Urothelium cell line (cell line): ENCODE data around the gene CREG2.

Experiments
- DNase-seq: peaks from one replicate; pipeline ENCODE4 v3.0.0; 2011; ENCODE audit warnings: low spot score, mixed read lengths
- FAIRE-seq: peaks from 2 replicates; lab custom pipeline; 2011; peaks lifted over from hg19 to GRCh38; lab: Jason Lieb, UNC

CREG2 gene, protein sequence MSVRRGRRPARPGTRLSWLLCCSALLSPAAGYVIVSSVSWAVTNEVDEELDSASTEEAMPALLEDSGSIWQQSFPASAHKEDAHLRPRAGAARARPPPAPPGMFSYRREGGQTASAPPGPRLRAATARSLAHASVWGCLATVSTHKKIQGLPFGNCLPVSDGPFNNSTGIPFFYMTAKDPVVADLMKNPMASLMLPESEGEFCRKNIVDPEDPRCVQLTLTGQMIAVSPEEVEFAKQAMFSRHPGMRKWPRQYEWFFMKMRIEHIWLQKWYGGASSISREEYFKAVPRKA

DNA sequence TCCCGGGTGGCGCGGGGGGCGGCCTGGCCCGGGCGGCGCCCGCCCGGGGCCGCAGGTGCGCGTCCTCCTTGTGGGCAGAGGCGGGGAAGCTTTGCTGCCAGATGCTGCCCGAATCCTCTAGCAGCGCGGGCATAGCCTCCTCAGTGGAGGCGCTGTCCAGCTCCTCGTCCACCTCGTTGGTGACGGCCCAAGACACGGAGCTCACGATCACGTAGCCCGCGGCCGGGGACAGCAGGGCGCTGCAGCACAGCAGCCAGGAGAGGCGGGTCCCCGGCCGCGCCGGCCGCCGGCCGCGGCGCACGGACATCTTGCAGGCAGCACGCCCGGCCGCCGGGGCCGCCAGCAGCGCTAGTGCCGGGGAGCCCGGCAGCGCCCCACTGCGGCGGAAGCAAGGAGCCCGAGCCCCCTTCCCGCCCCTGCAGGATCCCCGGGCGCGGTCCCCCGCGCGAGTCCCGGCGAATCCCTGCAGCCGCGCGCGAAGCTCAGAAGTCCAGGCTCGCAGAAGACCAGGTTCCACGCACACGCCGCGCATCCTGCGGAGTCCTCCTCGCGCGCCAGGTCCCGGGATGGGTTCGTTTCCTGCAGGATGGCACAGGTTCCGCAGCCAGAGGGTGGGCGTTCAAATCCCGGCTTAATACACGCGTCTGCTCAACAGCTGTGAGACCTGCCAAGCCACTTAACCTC lies at the start of gene CREG2:
TSS of gene CREG2 (minus strand) at position 353 of the 684 bp plus-strand sequence. CDS start at position 307, 46 bp downstream.
- DNase-seq: peak; percentile 90
- no peak for FAIRE-seq

DNA sequence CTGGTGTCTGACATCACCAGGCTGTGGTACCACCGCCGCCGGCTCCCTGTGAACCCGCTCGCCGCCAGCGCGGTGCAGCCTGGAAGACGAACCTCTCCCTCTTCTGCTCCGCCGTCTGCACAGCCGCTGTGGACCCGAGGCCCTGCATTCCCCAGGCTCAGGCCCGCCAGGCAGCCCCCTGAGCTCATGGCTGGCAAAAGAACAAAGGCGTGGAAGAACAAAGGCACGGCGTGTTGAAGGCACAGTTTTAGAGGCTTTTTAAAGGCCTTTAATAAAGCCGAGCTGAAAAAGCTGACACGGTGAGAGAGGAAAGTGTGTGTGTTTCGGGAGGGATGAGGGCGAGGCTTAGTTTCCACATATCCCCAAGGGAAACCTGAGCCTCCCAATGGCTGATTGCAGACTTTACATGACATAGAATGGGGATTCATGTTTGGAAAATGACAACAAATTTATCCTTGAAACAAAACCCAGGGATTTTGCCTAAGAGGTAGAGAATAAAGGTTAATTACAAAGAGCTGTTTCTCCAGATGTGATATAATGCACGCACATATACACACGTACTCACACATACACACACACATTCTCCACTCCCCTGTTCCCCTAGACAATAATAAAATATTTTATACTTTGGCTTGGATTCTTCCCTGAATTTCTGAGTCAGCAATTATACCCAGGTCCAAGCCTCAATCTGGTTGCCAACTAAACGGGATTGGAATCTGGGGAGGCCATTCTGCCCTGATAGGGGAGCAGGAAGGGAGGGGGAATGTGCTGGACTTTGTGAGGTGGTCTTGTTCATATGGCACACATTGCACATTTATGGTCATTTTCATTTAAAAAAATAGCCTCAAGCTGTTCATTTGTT lies 47.9 kb upstream of the CREG2 start:
- FAIRE-seq (no peak), DNase-seq (no peak)

DNA sequence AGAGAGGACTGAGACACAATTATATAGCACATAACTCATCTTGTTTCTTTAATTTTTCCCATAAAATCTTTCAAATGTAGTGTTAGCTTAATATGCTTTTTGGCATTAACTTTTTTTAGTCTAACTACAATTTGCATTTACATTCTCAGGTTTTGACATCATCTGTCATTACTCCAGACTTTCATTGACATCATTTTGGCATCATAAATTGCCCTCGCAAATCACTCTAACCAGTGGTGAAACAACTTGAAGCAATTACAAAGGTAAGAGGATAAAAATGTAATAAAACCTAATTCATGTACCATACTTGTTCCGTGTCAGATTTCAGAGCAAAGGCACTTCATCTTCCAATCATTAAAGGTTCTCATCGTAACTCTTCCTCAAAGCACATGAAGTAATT lies 46.2 kb upstream of the CREG2 start:
- no peak for FAIRE-seq
- no peak for DNase-seq

DNA sequence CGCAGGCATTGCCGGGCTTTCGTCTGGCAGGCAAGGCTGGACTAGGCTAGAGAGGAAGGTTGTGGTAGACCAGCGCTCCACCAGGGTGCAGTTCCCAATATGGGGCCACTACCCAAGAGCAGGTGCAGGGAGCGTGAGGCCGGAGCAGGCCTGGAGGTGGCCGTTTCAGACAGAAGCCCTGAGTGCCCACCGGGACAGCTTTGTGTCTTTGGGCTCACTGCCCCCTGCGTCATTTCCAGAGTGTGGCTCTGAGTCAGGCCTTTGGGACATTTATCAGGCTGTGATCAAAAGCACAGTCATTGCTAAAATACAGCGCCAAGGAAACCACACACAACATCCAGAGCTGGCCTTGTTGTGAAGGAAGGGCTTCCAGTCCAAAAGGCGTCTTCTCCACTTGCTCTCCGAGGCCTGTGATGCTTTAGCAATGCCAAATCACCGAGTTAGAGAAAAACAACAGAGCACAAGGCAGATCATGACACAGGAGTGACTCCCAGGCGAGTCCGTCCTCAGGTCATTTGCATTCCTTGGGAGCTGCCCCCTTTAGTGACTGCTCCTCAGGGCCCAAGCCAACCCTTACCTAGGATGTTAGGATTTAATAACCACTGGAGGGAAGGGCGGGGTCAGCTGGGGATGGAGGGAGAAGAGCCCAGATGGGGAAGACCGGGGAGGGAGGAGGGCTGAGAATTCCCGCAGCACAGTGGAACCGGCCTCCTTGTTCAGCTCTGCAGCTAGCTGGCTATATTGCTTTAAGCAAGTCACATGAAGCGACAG lies 45.3 kb upstream of the CREG2 start:
- FAIRE-seq (no peak), DNase-seq (no peak)

DNA sequence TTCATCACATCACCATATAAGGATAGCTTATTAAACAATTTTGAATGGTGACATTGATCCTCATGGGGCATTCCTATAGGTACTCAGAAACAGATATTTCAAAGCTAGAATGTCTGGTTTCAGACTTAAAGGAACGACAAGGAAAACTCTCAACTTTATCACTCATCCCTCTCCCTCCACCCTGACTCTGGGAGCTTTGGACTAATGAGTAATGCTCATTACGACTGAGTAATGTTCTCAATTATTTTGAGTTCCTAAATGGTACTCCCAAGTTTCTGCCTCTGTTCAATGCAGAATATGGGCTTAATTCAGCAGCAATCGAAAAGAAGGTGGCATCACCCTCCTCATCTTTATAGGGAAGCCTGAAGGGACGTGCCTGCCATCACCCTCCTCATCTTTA lies 44.2 kb upstream of the CREG2 start:
- DNase-seq: no peak
- FAIRE-seq: no peak

DNA sequence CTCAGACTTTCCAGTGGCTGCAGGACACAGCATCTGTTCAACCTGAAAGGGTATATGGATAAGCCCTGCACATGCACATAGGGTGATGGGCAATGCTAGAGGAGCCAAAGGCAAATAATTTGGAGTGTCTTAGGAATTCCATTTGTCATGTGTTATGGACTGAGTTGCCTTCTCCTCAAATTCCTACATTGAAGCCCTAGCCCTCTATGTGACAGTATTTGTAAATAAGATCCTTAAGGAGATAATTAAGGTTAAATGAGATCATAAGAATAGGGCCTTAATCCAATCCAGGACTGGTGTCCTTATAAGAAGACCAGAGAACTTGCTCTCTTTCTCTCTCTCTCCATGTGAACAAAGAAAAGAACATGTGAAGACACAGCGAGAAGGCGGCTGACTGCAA lies 42.9 kb upstream of the CREG2 start:
- no peak for FAIRE-seq
- no peak for DNase-seq

DNA sequence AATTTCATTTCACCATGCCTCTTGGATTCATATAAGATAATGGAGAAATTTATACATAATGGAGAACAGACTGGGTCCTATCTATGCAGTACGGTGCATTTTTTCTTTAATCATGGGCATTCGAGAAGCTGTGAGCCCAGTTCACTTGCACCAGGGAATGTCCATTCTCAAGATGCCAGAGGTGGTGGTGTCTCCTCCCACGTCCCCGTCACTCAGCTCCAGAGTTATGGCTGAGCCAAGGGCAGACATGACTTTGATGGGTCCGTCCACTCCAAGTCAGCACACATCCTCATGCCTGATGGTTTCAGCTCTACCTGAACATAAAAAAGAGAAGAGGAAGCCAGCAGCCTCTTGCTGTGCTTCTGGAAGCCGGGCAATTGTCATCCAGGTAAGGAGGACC lies 42.1 kb upstream of the CREG2 start:
- FAIRE-seq (no peak), DNase-seq (no peak)

DNA sequence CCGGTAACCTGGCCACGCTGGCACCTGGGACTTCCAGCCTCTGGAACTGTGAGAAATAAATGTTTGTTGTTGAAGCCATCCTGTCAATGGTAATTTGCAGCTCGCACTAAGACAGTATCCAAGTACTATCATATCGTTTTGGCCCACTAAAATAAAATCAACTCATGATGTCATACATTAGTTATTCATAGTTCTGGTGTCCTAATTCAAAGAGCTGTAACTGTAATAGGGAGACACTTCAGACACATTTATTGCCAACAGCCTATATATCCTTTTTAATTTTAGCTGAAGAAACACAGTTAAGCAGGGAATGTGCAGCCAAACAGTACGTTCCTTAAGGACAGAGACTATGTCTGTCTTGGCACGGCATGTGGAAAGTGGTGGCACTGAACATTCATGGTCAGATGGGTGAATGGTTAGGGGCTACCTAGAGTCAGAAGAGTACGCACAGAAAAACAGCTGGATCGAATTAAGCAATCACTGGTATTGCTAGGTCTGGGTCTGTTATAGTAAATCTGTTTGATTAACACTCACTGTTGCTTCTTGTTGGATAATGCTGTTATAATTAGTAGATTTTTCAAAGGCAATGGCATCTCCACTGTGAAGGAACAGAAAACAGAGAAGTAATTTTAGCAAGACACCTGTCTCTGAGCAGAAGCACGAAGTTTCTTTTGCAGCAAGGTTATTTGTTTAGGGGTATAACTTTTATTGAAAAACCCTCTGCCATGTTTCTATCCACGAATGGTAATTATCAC lies 41.3 kb upstream of the CREG2 start:
- FAIRE-seq: no peak
- no peak for DNase-seq

DNA sequence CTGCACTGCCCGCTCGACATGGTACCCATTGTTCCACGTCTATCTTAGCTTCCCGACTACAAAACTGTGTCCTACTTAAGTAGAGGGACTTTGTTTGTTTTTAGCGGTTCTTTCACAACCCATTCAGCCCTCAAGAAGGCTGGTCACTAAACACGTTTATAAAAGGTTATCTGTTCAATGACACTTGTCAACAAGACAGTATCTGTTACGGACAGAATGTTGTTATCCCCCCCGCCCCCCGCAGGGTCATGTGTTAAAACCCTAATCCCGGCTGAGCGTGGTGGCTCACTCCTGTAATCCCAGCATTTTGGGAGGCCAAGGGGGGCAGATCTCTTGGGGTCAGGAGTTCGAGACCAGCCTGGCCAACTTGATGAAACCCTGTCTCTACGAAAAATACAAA lies 40.4 kb upstream of the CREG2 start:
- no peak for DNase-seq
- no peak for FAIRE-seq

DNA sequence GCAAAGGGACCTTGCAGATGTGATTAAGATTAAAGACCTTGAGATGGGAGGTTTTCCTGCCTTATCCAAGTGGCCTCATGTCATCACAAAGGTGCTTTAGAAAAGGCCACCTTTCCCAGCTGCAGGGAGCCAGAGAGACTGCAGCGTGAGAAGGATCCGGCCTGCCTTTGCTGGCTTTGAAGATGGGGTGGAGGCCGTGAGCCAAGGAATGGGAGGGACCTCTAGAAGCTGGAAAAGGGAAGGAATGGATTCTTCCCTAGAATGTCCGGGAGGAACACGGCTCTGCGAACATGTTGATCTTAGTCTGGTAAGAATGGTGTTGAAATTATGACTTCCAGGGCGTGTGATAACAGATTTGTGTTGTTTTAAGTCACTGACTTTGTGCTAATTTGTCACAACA lies 39.9 kb upstream of the CREG2 start:
- no peak for FAIRE-seq
- no peak for DNase-seq

DNA sequence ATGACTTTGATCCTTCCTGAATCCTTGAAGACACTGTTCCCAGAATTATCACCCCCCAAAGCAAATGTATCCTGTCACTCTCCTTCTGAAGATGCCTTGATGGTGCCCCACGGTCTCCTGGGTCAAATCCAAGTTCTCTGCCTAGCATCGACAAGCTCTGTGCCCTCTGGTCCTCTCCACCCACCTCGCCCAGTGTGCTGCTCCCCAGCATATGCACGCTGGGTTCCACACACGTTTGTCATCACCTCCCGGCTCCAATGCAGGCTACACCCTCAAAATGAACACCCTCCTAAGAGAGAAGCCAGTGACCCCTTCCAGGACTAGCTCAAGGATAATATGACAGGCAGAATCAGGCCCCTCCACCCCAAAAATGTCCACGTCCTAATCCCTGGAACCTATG lies 39.5 kb upstream of the CREG2 start:
- no peak for DNase-seq

DNA sequence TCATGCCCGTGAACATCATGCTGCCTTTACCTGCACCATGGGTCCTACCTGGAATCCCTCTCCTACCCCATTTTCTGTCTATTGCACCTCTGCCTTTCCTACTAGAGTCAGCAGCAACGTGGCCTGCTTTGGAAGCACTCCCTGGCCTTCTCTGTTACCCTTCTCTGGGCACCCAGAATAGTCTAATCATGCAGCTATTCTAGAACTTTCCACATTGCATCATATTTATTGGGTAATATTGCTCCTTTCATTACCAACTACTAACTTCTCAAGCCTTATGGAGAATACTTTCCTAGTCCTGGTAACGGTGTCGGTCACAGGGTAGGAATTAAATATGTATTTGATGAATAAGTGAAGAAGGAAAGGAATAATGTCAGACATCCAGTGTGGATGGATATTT lies 33.3 kb upstream of the CREG2 start:
- no peak for DNase-seq
- FAIRE-seq: peak; percentile 9

More for the DNA sequence above, 39.5 kb upstream of the CREG2 start:
- no peak for FAIRE-seq

DNA sequence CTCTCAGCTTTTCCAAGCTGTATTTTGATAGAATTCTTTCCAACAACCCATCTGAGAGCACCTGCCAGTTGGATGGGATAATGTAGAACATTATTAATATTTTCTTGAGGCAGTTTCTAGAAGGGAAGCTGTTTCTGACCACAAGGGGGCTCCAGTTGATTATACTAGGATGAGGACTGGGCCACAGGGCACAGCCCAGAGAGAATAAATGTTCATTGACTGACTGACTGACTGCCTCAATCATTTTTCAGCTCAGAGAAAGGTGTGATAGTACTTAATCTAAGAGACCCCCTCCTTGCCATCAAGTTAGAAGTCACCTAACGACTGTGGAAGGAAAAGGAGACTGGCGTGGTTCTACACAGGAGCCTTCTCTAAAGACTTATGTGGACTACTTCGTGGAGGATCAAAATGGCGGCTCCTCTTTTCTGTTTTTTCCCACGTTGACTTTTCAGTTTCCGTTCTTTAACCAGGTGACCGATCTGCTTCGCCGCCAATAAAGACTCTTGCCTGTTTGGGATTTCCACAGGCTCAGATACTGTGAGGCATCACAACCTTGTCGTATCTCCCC lies 31.9 kb upstream of the CREG2 start:
- peak; percentile 71 for DNase-seq
- FAIRE-seq: no peak

DNA sequence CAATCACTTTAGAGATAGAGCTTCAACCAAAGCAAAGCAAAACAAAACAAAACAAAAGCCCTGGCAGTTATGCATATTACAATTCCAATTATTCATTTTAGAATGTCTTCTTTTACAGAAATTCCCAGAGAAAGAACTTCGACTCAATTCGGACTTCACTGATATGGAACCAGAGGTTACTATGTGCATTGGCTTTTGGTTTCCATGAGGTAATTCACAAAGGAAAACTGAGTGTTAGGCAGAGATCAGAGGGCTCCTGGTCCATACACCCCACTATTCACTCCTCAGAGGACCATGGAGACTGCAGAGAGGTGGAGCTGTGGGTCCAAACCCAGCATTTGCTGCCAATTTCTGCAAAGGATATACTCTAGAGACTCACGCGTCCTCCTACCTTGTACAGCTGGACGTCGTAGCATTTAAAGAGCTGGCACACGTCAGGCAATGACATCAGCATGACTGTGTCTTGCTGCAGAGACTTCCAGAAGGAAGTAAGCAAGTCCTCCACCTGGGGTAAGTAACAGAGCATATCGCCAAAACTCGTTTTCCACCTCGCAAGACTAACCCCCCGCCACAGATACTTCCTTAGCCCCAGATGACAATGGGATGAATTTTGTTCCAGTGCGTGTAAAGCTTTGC lies 31.3 kb upstream of the CREG2 start:
- DNase-seq (no peak), FAIRE-seq (no peak)

DNA sequence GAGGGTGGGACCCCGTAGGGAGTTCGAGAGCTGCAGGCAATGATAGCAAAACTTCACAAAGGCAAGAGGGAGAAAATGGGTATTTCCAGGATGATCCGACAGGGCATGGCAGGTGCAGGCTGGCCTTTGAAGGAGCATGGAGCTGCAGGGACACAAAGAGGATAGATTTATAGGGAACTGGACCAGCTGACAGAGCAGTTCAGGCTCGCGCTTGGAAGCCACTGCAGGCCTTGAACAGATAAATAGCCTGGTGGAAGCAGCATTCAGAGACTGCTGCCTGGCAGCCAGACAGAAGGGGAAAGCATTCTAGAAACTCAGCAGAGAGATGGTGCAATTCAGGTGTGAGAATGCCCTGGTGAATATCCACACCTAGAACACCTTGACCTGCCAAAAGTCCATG lies 29.3 kb upstream of the CREG2 start:
- FAIRE-seq: no peak

DNA sequence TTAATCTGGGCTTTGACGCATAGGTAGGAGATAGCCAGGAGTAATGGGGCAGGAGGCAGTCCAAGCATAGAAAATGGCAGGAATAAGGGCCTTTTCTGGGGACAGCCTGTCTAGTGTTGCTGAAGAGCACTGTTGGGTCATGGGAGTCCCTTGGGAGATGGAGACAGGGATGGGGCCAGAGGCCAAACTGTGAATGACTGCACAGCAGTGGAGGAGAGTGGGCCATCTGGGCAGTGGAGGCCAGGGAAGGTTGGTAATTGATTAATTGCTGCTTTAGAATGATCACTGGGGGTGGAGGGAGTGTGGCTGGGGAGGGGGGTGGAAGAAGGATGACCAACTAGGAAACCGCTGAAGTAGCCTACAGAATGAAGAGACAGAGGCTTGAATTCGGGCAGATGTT lies 28.6 kb upstream of the CREG2 start:
- DNase-seq (no peak), FAIRE-seq (no peak)

More for the DNA sequence above, 29.3 kb upstream of the CREG2 start:
- no peak for DNase-seq

DNA sequence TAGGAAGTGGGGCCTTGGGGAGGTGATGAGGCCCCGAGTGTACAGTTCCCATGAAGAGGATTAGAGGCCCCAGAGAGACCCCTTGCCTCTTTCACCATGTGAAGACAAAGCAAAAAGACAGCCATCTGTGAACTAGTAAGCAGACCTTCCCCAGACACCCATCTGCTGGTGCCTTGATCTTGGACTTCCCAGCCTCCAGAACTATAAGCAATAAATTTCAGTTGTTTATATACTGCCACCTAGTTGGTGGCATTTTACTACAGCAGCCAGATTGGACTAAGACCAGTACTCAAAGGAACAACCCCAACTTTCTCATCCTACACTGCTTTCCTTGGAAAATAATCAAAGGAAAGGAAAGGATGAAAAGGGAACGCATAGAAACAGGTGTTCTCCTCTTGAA lies 27.9 kb upstream of the CREG2 start:
- DNase-seq: no peak
- FAIRE-seq: no peak

DNA sequence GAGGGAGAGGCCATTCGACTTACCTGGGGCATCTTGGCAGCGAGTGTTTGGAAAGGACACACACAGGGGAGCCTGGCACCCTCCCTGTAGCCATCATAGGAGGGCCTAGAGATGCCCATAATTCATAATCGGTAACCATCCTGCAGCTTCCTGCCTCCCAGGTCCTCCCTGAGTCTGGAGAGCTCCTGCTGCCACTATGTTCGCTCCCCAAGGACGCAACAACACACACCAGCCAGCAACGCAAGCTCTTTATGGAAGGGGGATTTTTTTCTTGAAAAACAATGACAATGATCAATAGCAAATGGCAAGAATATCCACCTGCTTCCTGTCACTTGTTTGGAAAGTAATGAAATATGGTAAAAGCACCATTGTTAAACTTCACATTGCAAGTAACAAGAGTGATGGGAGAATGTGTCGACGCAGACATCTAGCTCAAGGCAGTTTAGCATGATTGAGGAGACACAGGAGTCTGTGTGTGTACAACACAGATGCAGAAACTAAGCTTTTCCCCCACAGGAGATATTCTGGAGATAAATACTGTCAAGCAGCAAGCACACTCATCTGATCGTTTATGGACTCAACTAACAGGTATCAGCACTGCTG lies 24.9 kb upstream of the CREG2 start:
- DNase-seq (no peak), FAIRE-seq (no peak)

DNA sequence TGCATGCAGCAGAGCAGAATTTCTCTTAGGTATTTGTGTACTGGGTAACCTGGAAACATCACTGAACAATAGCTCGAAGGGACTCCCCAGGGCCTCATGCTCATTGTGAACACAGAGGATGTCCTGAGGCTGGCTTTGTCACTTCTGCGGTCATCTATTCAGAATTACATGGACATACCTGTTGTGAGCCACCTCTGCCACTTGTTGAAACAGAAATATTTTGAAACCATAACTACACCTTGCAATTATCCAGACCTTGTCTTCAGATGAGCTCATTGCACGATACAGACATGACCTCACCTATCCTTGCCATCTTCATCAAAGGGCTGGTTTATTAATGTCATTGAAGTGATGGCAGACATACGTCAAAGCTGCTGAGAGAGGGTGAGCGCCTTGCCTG lies 23.4 kb upstream of the CREG2 start:
- DNase-seq: no peak
- FAIRE-seq: no peak
